Activated naive CD8-positive, alpha-beta T cell treated with anti-CD3 and anti-CD28 coated beads for 36 hours (primary cell): ENCODE measurements around the gene HGFAC. TPM values are rescaled to one million over a fixed set of nuclear protein-coding genes. Genes with fewer than 3 reads are reported as not detected.
"Not testable (repeated sequence)": the region's sequence is repeated elsewhere in the genome, so short reads cannot be mapped to it uniquely, and the experiment has no call there.

Experiments
- DNase-seq: peaks from one replicate; pipeline ENCODE4 v3.0.0; 2021
- H3K27ac Mint-ChIP-seq: one replicate; pipeline ENCODE4 v1.8.0; 2022; ENCODE audit warnings: mild to moderate bottlenecking, moderate library complexity, mixed read lengths
- H3K27me3 Mint-ChIP-seq: one replicate; pipeline ENCODE4 v1.8.0; 2022; ENCODE audit warnings: mild to moderate bottlenecking, mixed read lengths
- H3K36me3 Mint-ChIP-seq: one replicate; pipeline ENCODE4 v1.8.0; 2021; ENCODE audit warnings: mild to moderate bottlenecking, mixed read lengths
- H3K4me1 Mint-ChIP-seq: one replicate; pipeline ENCODE4 v1.8.0; 2021; ENCODE audit warnings: mixed read lengths
- H3K4me3 Mint-ChIP-seq: one replicate; pipeline ENCODE4 v1.8.0; 2022; ENCODE audit warnings: mild to moderate bottlenecking, moderate library complexity, mixed read lengths
- H3K9me3 Mint-ChIP-seq: one replicate; pipeline ENCODE4 v1.8.0; 2022; ENCODE audit warnings: mixed read lengths
- total RNA-seq, 2 experiments: library from RNA; stranded (reverse); gene quantifications; one replicate each; pipeline ENCODE4 v1.2.3, GENCODE V29; 2021

The HGFAC gene
- total RNA-seq, 2 experiments from 2014 or later, result not detected

DNA sequence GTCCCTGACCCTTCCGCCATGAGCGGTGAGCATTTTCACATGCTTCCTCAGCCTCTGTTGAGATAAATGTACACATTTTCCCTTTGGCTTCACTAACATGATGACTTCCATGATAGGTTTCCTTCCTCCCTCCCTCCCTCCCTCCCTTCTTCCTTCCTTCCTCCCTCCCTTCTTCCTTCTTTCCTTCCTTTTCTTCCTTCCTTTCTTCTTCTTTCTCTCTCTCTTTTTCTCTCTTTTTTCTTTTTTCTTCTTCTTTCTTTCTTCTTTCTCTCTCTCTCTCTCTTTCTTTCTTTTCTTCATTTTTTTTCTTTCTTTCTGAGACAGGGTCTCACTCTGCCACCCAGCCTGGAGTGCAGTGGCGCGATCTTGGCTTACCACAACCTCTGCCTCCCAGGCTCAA lies 8.9 kb downstream of the HGFAC start:
- Mint-ChIP-seq H3K36me3 (peaks cover 2% of the 10 kb centered on the region), H3K27ac (no peak overlapping the region), H3K9me3 (peaks cover 6% of the 10 kb centered on the region), H3K27me3 (peaks cover 4% of the 10 kb centered on the region), H3K4me3 (no peak overlapping the region), H3K4me1 (no peaks in the 10 kb centered on the region)
- DNase-seq, result no peak

DNA sequence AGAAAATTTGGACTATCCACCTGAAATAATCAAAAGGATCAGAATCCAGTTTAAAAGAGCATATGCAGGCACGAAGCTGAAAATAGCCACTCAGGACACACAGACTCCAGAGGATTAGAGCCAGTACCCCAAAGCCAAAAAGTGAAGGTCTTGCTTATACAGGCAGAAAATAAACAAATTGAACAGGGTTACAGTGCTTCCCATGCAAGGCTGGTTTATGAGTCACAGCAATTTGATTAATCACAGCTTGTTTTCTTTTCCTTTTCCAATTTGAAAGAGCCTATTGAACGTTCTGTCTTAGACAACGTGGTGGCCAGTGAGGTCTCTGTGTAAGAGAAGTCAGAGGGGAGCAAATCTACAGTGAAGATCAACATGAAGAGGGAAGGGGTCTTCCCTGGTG lies 10.2 kb downstream of the HGFAC start:
- Mint-ChIP-seq H3K4me1 (no peaks in the 10 kb centered on the region), H3K9me3 (peaks cover 8% of the 10 kb centered on the region), H3K27me3 (peaks cover 4% of the 10 kb centered on the region), H3K36me3 (peaks cover 2% of the 10 kb centered on the region), H3K4me3 (no peak overlapping the region), H3K27ac (no peak overlapping the region)
- DNase-seq, result no peak

DNA sequence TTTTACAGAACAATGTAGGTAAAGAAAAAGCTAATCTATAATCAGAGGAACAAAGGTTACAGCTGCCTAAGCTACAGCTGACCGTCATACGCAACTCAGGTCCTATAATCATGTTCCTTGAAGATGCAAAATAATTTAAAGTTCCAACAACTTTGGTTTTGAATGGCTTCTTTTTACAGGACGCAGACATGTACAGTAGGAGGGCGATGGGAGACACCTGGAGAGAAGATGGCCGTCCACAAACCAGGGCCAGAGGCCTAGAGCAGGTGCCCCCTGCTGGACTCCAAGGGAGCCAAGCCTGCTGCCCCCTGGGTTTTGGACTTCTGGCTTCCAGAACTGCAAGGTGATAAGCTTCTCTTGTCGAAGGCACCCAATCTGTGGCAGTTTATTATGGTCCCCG lies 10.6 kb downstream of the HGFAC start:
- no peak overlapping the region for H3K27ac Mint-ChIP-seq
- H3K4me1 Mint-ChIP-seq, result no peaks in the 10 kb centered on the region
- no peak for DNase-seq
- H3K27me3 Mint-ChIP-seq, result peaks cover 4% of the 10 kb centered on the region
- peaks cover 8% of the 10 kb centered on the region for H3K9me3 Mint-ChIP-seq
- H3K4me3 Mint-ChIP-seq, result no peak overlapping the region
- H3K36me3 Mint-ChIP-seq, result peaks cover 2% of the 10 kb centered on the region

DNA sequence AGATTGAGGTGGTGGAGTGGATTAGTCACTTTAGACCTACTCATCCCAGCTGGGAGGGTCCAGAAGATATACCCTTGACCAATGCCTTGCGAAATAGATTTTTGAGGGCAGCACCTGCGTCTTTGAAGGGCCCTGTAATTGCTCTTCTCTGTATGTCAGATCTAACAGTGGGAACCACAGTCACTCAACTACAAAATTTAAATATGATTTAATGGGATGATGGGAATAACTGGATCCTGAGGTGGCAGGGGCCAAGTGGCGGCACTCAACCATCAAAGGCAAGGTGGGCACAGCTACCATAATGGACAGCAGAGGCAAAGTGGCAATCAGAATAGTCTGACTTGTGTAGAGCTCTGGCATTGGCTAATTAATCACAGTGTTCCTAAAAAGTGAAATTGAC lies 13.8 kb downstream of the HGFAC start:
- H3K4me3 Mint-ChIP-seq, H3K27me3 Mint-ChIP-seq, H3K4me1 Mint-ChIP-seq, H3K36me3 Mint-ChIP-seq, H3K9me3 Mint-ChIP-seq, DNase-seq, H3K27ac Mint-ChIP-seq: not testable (repeated sequence)

DNA sequence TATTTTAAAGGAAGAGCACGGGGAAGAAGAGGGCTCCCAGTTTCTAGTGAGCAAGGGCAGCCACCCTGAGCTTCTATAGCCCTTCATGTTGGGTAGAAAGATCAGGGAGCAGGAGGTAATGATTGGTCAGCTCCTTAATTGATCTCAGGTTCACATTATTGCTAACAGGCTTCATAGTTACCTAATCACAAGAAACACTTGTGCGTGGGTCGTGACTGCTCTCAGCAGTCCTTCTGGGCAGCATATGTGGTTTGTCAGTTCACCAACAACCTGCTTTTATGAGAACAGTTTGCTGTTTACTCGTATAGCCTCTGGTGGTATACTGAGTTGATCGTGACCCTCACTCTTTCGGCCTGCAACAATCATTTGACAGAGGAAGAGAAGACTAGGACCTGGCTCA lies 16.6 kb downstream of the HGFAC start:
- DNase-seq, result no peak
- Mint-ChIP-seq H3K4me1 (no peaks in the 10 kb centered on the region), H3K36me3 (peaks cover 2% of the 10 kb centered on the region), H3K27ac (no peak overlapping the region), H3K9me3 (peaks cover 8% of the 10 kb centered on the region), H3K4me3 (no peak overlapping the region), H3K27me3 (peaks cover 14% of the 10 kb centered on the region)

DNA sequence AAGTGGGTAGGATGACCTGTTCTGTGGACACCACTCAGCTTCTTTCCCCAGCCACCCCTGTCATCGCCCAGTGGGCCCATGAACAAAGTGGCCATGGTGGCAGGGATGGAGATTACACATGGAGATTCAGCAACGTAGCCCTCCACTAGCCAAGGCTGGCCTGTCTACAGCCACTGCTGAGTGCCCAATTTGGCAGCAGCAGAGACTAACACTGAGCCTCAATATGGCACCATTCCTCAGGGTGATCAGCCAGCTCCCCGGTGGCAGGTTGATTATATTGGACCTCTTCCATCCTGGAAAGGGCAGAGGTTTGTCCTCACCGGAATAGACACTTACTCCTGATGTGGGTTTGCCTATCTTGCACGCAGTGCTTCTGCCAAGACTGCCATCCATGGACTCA lies 17.4 kb downstream of the HGFAC start:
- not testable (repeated sequence) for H3K9me3 Mint-ChIP-seq, H3K36me3 Mint-ChIP-seq, H3K4me3 Mint-ChIP-seq, DNase-seq, H3K27ac Mint-ChIP-seq, H3K4me1 Mint-ChIP-seq
- peaks cover 14% of the 10 kb centered on the region for H3K27me3 Mint-ChIP-seq

DNA sequence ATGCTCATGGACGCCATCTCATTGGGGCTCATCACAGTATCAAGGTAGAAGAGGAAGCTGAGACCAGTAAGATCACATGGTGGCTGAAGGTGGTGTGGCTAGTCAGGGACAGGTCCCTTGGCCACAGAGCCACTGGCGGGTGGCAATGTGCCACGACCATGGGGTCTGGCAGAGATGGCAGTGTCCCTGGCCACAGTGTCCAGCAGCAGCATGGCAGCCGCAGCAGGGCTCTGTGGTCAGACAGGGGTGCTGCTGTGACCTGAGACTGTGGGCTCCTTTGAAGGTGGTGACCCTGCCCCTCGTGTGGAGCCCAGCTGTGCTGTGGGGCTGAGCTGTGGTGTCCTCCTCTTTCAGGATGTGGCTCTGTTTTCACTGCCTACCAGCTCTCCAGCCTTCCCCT lies 19.2 kb downstream of the HGFAC start:
- Mint-ChIP-seq H3K36me3 (no peaks in the 10 kb centered on the region), H3K4me1 (no peaks in the 10 kb centered on the region), H3K27ac (no peak overlapping the region), H3K27me3 (peaks cover 28% of the 10 kb centered on the region), H3K4me3 (no peak overlapping the region), H3K9me3 (no peaks in the 10 kb centered on the region)
- DNase-seq, result no peak

DNA sequence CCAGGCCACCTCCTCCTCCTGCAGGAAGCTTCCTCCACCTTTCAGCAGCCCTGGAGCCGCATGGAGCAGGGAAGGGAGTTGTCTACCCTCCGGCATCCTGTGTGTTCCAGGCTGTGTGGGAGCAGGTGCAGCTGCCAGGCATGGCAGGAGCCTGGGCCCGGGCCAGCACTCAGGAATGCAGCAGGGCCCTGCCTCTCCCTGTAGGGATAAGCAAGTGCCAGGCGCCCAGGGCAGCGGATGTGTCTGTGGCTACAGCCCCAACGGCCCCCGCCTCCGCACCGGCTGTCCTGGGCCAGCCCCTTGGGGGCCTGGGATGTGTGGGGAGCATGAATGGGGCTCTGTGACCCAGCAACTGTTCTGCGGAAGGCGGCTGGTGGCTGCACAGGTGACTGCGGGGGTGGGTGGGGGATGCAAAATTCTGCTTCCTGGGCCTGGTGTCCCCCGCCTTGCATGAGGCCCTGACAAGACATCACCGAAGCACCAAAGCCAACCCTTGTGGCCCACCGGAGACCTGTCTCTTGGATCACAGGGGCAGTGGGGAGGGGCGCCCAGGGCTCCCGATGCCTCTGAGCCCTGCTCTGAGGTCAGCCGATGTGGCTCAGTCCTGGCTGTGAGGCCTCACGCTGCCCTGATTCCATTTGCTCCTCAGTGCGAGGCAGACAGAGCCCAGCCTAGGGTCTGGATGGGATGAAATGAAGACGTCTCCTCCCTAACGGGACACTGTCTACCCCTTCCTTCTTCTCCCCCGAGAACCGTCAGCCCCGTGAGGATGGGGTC lies 19.9 kb downstream of the HGFAC start:
- Mint-ChIP-seq H3K4me3 (no peak overlapping the region), H3K36me3 (no peaks in the 10 kb centered on the region), H3K9me3 (no peaks in the 10 kb centered on the region), H3K4me1 (no peaks in the 10 kb centered on the region), H3K27me3 (peaks cover 28% of the 10 kb centered on the region), H3K27ac (no peak overlapping the region)
- DNase-seq, result no peak

DNA sequence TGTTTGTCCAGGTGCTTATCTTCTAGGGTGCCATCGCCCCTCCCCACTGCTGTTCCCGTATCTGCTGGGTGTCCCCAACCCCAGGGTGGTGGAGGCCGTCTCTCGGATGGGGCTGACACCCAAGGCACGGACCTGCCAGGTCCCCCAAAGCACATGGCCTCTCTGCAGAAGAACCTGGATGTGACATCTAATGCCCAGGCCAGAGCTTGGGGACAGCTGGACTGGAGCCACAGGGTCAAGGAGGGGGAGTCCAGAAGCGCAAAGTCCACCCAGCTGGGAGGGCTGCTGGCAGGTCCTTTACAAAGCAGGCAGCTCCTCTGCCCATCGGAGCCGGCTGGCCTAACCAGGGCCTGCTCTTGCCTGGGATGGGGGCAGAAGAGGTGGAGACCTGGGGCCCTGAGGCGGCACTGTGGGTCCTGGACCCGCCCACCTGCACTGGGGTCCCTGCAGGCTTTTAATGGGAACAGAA lies 20.6 kb downstream of the HGFAC start:
- Mint-ChIP-seq H3K27me3 (peaks cover 28% of the 10 kb centered on the region), H3K36me3 (no peaks in the 10 kb centered on the region), H3K9me3 (no peaks in the 10 kb centered on the region), H3K27ac (no peak overlapping the region), H3K4me1 (no peaks in the 10 kb centered on the region), H3K4me3 (no peak overlapping the region)
- DNase-seq, result no peak

DNA sequence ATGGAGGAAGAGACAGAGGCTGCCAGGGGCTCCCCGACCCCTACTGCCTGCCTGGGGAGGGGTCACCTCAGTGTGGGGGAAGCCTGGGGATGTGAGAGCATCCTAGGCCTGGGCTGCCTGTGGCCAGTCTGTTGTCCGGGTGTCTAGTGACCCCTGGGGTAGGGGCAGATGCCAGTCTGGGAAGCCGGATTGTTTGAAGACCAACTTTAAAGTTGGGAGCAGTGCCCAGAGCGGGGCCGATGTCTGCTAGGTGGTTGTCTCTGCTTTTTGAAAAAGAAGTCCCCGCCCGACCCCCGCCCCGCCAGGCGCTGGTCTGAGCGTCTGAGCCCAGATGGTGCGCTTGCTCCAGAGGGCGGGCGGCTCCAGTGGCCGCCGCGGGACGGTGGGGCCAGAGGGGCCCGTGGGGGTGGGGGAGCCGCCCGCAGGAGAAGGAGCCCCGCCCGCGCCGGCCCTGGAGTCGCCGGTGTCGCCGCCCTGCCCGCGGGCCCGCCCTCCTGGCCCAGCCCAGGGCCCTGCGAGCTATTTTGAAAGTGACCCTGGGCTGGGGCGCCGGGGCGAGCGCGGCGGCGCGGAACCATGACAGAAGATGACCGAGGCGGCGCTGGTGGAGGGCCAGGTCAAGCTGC lies 21.1 kb downstream of the HGFAC start, which contains the start of gene DOK7:
DOK7 (plus strand) TSS at position 517 of the 626 bp plus-strand sequence; CDS start at position 587, 70 bp downstream.
- Mint-ChIP-seq H3K36me3 (no peaks in the 10 kb centered on the region), H3K9me3 (no peaks in the 10 kb centered on the region), H3K4me3 (no peak within 1 kb of the TSS), H3K27me3 (peaks cover 28% of the 10 kb centered on the region), H3K4me1 (no peaks in the 10 kb centered on the region), H3K27ac (no peak within 1 kb of the TSS)
- DNase-seq, result no peak

DNA sequence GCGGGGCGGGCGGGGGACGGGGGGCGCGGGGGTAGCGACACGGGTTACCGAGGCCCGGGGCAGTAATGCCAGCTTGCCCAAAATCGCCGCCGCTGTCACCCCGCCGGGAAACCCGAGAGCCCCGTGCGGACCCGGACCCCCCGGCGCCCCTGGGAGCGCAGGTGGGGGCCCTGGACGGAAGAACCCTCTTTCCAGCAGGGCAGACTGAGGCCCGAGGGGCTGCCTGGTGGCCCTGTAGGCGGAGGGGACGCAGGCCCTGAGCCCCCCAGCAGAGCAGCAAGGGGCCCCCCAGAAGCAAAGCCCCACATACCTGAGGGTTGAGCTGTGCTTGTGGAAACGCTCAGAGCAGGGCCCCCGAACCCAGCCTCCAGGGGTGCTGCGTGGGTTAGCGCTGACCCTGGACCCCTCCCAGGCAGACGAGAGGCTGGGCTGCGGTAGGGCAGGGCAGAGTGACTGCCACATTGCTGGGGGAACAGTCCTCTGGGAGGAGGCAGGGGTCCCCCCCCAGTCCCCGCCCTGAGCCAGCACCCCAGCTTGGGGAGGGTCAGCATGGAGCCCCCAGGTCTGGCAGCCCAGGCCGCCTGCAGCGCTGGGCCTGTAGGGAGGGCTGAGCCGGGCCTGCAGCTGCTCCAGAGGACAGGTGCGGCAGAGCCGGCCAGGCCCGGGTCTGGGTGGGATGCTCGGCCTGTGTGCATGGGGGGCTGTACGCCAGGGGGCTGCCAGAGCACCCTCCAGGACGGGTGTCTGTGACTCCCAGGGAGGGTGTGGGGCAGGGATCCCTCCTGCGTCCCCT lies 22.0 kb downstream of the HGFAC start:
- Mint-ChIP-seq H3K4me1 (no peaks in the 10 kb centered on the region), H3K27ac (no peak overlapping the region), H3K27me3 (peaks cover 28% of the 10 kb centered on the region), H3K9me3 (no peaks in the 10 kb centered on the region), H3K36me3 (no peaks in the 10 kb centered on the region), H3K4me3 (no peak overlapping the region)
- DNase-seq, result no peak

DNA sequence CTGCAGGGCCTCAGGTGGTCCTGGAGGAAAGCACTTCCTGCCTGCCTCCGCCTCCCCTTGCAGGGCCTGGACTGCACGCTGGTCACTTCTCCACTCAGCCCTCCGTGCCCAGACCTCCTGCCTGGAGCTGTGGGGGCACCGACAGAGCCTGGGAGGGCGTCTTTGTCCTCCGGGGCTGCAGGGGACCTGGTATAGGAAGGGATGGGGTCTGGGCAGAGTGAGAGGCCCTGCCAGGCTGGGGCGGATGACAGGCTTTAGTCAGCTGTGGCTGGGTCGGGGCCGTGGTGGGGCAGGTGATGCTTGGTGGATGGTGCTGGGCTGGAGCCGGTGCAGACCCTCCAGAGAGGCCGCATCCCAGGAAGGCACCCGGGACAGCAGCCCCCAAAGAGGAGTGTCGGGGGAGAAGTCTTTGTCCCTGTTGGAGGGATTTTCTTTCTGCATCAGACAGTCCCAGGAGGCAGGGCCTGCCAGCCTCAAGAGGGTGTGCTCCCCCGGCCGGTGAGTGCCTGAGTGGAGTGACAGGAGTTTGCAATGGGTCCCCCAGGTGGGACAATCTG lies 22.7 kb downstream of the HGFAC start:
- Mint-ChIP-seq H3K4me1 (no peaks in the 10 kb centered on the region), H3K4me3 (no peak overlapping the region), H3K27ac (no peak overlapping the region), H3K36me3 (no peaks in the 10 kb centered on the region), H3K27me3 (peaks cover 28% of the 10 kb centered on the region), H3K9me3 (no peaks in the 10 kb centered on the region)
- no peak for DNase-seq

DNA sequence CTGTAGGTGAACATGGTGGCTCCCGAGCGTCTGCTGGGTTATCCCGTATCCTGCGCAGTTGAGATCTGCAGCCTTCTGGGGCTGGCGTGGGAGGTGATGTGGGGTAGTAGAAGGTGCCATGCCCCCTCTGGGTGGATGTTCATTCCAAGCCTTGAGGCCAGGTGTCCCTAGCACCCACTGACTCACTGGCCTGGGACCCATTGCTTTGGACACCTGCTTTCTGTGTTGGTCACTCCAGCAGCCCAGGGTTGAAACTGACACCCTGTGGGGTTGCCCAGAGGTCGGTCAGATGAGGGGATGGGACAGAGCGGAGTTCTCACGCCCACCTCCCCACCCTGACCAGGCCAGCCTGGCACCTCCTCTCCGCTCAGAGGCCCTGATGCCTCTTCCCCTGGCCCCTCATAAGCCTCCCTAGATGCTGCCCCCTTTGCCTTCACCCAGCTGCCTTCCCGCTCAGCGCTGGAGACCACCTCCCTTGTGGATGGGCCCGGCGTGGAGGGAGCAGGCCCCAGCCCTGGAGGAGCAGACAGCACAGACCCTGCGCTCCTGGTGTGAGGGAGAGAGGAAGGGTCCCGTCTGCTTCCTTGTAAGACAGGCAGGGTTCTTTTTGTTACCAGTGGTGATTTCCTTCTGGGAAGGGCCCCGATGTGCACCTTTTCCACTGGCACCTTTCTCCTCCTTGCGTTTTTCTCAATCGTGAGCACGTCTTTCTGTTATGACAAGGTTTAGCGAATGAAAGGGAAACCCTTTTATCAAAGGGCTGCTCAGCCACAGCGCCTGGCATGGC lies 23.3 kb downstream of the HGFAC start:
- DNase-seq, result no peak
- Mint-ChIP-seq H3K9me3 (no peaks in the 10 kb centered on the region), H3K27me3 (peaks cover 28% of the 10 kb centered on the region), H3K36me3 (no peaks in the 10 kb centered on the region), H3K4me3 (no peak overlapping the region), H3K27ac (no peak overlapping the region), H3K4me1 (no peaks in the 10 kb centered on the region)
